ENCODE results near the gene SNTG2. TPM values are rescaled to one million over a fixed set of nuclear protein-coding genes. Genes with fewer than 3 reads are reported as not detected.

SNTG2 gene
- total and polyA plus RNA-seq, 9 donors = 0.17 to 5.7 (median 1.3) TPM; not detected in 1

DNA sequence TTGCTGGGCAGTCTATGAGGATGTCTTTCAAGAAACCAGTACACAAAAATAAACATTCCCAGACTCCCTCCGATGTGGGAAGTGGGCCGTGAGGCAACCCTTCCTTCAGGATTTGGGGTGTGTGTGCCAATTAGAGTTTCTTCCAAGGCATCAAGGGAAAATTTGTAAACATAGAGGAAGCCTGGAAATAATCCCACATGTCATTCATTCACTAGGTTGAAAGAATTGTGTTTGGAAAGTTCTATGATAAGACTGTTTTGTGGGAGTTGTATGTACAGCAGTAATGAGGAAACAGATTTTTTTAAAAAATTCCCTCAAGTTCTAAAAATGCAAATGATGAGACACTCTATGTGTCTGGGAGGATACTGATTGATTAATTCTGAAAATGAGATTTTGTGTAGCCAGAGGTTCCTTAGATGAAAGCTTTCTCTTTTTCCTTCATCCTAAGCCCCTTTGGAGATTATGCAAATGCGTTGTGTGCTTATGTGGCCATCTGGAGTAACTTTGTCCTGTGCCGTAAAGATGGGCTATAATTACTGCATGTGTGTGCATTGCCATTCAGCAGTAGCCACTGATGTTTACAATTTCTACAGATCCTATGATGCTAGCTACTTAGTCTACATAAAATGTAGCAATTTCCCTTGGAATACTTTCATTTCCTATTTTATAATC, 354.8 kb downstream of the SNTG2 start:
- no peak overlapping the region for H3K27ac ChIP-seq
- 40 to 61% (median 42%) methylated on average over 4 of the region's 4 CpGs for WGBS, 3 donors
- TF ChIP-seq, protein P1, sequence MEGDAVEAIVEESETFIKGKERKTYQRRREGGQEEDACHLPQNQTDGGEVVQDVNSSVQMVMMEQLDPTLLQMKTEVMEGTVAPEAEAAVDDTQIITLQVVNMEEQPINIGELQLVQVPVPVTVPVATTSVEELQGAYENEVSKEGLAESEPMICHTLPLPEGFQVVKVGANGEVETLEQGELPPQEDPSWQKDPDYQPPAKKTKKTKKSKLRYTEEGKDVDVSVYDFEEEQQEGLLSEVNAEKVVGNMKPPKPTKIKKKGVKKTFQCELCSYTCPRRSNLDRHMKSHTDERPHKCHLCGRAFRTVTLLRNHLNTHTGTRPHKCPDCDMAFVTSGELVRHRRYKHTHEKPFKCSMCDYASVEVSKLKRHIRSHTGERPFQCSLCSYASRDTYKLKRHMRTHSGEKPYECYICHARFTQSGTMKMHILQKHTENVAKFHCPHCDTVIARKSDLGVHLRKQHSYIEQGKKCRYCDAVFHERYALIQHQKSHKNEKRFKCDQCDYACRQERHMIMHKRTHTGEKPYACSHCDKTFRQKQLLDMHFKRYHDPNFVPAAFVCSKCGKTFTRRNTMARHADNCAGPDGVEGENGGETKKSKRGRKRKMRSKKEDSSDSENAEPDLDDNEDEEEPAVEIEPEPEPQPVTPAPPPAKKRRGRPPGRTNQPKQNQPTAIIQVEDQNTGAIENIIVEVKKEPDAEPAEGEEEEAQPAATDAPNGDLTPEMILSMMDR (IDR thresholded peaks at IDR 0.05) = no peak
- TF ChIP-seq POLR2A (IDR thresholded peaks at IDR 0.05) = no peak
- H3K4me3 ChIP-seq = no peak overlapping the region
- no peaks in the 10 kb centered on the region for H3K9me3 ChIP-seq
- no peaks in the 10 kb centered on the region for H3K27me3 ChIP-seq
- H3K36me3 ChIP-seq = no peaks in the 10 kb centered on the region
- H3K4me1 ChIP-seq (ENCODE audit: insufficient read depth) = no peaks in the 10 kb centered on the region
- DNase-seq = no peak
- intact Hi-C loops (cut with DNase I) = no loop called here

DNA sequence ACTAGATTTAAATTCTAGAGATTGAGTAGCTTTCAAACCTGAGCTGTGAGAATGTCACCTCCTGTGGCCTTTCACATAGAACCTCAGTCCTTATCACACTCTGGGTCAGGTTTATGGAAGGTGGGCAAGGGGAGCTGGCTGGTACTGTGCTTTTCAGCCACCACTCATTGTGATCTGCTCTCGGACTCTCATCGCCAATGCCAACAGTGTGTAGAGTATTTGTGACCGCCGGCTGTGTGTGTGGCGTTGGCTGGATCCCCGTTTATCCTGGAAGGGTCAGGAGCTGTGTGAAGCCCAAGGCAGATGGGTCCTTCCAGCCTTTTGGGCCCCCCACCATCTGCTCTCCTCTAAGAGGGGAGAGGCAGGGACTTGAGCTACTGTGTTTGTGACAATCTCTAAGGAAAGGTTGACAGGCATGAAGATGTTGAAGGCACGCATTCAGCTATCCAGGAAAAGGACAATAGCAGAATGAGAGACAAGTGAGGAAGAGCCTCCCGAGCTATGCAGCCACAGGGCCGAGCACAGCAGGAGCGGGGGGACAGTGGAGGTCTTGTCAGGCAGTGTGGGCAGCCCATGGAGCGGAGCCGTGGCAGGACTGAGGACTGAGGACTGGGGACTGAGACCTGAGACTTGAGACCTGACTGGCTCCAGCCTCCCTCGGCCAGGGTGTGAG, 355.5 kb downstream of the SNTG2 start:
- intact Hi-C loops (cut with DNase I) = no loop called here
- H3K9me3 ChIP-seq = no peaks in the 10 kb centered on the region
- no peaks in the 10 kb centered on the region for H3K36me3 ChIP-seq
- H3K27me3 ChIP-seq = no peaks in the 10 kb centered on the region
- H3K4me3 ChIP-seq = no peak overlapping the region
- H3K4me1 ChIP-seq (ENCODE audit: insufficient read depth) = no peaks in the 10 kb centered on the region
- WGBS, 3 donors = 89 to 93% (median 89%) methylated on average over 13 of the region's 13 CpGs
- H3K27ac ChIP-seq = no peak overlapping the region
- DNase-seq = no peak
- TF ChIP-seq, protein P1 (IDR thresholded peaks at IDR 0.05) = no peak
- no peak for TF ChIP-seq EP300 (IDR thresholded peaks at IDR 0.05)
- no peak for TF ChIP-seq POLR2A (IDR thresholded peaks at IDR 0.05)

DNA sequence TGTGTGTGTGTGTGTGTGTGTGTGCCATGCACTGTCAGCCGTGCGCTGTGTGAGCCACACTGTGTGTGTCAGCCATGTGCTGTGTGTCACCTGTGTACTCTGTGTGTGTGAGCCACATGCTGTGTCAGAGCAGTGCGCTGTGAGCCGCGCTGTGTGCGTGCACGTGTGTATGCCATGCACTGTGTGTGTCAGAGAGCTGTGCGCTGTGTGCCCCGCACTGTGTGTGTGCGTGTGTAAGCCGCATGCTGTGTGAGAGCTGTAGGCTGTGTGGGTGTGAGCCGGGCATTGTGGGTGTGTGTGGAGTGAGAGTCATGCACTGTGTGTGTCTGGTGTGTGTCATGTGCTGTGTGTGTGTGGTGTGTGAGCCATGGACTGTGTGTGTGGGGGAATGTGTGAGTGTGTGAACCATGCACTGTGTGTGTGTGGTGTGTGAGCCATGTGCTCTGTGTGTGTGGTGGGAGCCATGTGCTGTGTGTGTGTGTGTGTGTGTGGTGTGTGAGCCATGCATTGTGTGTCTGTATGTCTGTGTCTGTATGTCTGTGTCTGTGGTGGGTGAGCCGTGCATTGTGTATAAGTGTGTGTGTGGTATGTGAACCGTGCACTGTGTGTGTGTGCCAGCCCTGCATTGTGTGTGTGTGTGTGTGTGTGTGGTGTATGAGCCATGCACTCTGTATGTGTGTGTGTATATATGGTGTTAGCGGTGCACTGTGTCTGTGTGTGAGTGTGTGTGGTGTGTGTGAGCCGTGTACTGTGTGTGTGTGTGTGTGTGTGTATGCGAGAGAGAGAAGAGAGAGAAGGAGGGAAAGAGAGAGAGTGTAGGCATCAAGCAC, 356.3 kb downstream of the SNTG2 start:
- Histone ChIP-seq H3K36me3 (no peaks in the 10 kb centered on the region), H3K4me1 (ENCODE audit: insufficient read depth) (no peaks in the 10 kb centered on the region), H3K27me3 (no peaks in the 10 kb centered on the region), H3K9me3 (no peaks in the 10 kb centered on the region), H3K4me3 (no peak overlapping the region), H3K27ac (no peak overlapping the region)
- no peak for TF ChIP-seq EP300 (IDR thresholded peaks at IDR 0.05)
- TF ChIP-seq, protein P1 (IDR thresholded peaks at IDR 0.05) = no peak
- no peak for TF ChIP-seq POLR2A (IDR thresholded peaks at IDR 0.05)
- intact Hi-C loops (cut with DNase I) = no loop called here
- no peak for DNase-seq
- 91 to 95% (median 95%) methylated on average over 17 of the region's 17 CpGs for WGBS, 3 donors

GRCh38 chr2:1307670-1308069, 357.0 kb downstream of the SNTG2 start:
- intact Hi-C loops (cut with DNase I) = no loop called here
- H3K9me3 ChIP-seq = no peaks in the 10 kb centered on the region
- H3K27ac ChIP-seq = no peak overlapping the region
- H3K4me3 ChIP-seq = no peak overlapping the region
- TF ChIP-seq POLR2A (IDR thresholded peaks at IDR 0.05) = no peak
- no peaks in the 10 kb centered on the region for H3K27me3 ChIP-seq
- WGBS, 3 donors = 94 to 96% (median 96%) methylated on average over 23 of the region's 23 CpGs
- H3K4me1 ChIP-seq (ENCODE audit: insufficient read depth) = no peaks in the 10 kb centered on the region
- no peaks in the 10 kb centered on the region for H3K36me3 ChIP-seq
- no peak for DNase-seq
